ENCODE results near the gene CCDC187. TPM values are rescaled to one million over a fixed set of nuclear protein-coding genes. Genes with fewer than 3 reads are reported as not detected.

The CCDC187 gene
- total and polyA plus RNA-seq, 2 of the 8 experiments (the other 6 are each of a cell fraction or from before 2014, with no cell fraction given) = 0.02 TPM; not detected in 1

DNA sequence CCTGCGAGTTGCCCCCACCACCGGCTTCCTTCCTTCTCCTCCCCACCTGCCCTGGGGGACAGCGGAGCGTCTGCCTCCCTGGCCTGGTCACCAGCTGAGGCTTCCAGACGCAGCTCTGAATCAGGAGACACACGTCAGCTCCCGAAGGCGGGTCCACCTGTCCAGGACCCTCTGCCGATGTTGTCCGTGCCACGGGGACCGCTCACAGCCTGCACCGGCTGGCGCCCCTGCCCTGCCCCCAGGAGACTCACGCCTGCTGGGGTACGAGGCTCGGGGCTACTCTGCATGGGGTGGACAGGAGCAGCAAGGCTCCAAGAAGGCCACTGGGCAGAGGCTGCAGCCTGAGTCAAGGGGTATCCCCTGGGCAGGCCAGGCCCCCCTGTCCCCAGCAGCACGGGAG, 1.9 kb upstream of the CCDC187 start (continued):
- TF ChIP-seq, protein P1, sequence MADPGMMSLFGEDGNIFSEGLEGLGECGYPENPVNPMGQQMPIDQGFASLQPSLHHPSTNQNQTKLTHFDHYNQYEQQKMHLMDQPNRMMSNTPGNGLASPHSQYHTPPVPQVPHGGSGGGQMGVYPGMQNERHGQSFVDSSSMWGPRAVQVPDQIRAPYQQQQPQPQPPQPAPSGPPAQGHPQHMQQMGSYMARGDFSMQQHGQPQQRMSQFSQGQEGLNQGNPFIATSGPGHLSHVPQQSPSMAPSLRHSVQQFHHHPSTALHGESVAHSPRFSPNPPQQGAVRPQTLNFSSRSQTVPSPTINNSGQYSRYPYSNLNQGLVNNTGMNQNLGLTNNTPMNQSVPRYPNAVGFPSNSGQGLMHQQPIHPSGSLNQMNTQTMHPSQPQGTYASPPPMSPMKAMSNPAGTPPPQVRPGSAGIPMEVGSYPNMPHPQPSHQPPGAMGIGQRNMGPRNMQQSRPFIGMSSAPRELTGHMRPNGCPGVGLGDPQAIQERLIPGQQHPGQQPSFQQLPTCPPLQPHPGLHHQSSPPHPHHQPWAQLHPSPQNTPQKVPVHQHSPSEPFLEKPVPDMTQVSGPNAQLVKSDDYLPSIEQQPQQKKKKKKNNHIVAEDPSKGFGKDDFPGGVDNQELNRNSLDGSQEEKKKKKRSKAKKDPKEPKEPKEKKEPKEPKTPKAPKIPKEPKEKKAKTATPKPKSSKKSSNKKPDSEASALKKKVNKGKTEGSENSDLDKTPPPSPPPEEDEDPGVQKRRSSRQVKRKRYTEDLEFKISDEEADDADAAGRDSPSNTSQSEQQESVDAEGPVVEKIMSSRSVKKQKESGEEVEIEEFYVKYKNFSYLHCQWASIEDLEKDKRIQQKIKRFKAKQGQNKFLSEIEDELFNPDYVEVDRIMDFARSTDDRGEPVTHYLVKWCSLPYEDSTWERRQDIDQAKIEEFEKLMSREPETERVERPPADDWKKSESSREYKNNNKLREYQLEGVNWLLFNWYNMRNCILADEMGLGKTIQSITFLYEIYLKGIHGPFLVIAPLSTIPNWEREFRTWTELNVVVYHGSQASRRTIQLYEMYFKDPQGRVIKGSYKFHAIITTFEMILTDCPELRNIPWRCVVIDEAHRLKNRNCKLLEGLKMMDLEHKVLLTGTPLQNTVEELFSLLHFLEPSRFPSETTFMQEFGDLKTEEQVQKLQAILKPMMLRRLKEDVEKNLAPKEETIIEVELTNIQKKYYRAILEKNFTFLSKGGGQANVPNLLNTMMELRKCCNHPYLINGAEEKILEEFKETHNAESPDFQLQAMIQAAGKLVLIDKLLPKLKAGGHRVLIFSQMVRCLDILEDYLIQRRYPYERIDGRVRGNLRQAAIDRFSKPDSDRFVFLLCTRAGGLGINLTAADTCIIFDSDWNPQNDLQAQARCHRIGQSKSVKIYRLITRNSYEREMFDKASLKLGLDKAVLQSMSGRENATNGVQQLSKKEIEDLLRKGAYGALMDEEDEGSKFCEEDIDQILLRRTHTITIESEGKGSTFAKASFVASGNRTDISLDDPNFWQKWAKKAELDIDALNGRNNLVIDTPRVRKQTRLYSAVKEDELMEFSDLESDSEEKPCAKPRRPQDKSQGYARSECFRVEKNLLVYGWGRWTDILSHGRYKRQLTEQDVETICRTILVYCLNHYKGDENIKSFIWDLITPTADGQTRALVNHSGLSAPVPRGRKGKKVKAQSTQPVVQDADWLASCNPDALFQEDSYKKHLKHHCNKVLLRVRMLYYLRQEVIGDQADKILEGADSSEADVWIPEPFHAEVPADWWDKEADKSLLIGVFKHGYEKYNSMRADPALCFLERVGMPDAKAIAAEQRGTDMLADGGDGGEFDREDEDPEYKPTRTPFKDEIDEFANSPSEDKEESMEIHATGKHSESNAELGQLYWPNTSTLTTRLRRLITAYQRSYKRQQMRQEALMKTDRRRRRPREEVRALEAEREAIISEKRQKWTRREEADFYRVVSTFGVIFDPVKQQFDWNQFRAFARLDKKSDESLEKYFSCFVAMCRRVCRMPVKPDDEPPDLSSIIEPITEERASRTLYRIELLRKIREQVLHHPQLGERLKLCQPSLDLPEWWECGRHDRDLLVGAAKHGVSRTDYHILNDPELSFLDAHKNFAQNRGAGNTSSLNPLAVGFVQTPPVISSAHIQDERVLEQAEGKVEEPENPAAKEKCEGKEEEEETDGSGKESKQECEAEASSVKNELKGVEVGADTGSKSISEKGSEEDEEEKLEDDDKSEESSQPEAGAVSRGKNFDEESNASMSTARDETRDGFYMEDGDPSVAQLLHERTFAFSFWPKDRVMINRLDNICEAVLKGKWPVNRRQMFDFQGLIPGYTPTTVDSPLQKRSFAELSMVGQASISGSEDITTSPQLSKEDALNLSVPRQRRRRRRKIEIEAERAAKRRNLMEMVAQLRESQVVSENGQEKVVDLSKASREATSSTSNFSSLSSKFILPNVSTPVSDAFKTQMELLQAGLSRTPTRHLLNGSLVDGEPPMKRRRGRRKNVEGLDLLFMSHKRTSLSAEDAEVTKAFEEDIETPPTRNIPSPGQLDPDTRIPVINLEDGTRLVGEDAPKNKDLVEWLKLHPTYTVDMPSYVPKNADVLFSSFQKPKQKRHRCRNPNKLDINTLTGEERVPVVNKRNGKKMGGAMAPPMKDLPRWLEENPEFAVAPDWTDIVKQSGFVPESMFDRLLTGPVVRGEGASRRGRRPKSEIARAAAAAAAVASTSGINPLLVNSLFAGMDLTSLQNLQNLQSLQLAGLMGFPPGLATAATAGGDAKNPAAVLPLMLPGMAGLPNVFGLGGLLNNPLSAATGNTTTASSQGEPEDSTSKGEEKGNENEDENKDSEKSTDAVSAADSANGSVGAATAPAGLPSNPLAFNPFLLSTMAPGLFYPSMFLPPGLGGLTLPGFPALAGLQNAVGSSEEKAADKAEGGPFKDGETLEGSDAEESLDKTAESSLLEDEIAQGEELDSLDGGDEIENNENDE (IDR thresholded peaks at IDR 0.05; ENCODE audit: insufficient replicate concordance, low read length) = no peak
- TF ChIP-seq POU5F1 (IDR thresholded peaks at IDR 0.05; ENCODE audit: low read depth, low read length) = no peak
- TF ChIP-seq JUN (IDR thresholded peaks at IDR 0.05; ENCODE audit: low read depth, low read length) = no peak
- no peak for TF ChIP-seq POLR2A (IDR thresholded peaks at IDR 0.05; ENCODE audit: control extremely low read depth in 1 of 2, low read depth in 2 of 2, low read length in 2 of 2)
- TF ChIP-seq POLR2AphosphoS5 (IDR thresholded peaks at IDR 0.05; ENCODE audit: low read depth, low read length) = no peak
